ENCODE measurements around the gene SLC10A3.

DNA sequence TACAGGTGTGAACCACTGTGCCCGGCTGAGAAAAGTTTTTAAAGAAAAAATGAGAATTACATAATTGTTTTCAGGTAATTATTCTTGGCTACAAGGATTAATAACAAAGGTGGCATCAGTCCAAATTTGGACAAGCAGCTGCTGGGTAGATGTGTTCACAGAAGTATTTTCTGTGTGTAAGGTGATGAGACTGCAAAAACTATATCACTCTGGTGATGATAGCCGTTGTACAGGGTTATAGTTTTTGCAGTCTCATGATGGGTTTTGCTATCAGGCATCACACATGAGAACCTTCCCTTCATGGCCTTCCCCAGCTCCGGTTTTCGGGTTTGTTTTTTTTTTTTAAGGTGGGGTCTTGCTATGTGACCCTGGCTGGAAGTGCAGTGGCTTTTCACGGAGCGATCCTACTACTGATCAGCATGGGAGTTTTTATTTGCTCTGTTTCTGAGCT lies 5.1 kb upstream of the SLC10A3 start:
- TF ChIP-seq, protein P1, sequence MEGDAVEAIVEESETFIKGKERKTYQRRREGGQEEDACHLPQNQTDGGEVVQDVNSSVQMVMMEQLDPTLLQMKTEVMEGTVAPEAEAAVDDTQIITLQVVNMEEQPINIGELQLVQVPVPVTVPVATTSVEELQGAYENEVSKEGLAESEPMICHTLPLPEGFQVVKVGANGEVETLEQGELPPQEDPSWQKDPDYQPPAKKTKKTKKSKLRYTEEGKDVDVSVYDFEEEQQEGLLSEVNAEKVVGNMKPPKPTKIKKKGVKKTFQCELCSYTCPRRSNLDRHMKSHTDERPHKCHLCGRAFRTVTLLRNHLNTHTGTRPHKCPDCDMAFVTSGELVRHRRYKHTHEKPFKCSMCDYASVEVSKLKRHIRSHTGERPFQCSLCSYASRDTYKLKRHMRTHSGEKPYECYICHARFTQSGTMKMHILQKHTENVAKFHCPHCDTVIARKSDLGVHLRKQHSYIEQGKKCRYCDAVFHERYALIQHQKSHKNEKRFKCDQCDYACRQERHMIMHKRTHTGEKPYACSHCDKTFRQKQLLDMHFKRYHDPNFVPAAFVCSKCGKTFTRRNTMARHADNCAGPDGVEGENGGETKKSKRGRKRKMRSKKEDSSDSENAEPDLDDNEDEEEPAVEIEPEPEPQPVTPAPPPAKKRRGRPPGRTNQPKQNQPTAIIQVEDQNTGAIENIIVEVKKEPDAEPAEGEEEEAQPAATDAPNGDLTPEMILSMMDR (IDR thresholded peaks at IDR 0.05) = no peak
- TF ChIP-seq POLR2A (IDR thresholded peaks at IDR 0.05) = no peak

All from testis (tissue), 2 donors.